ENCODE data around the gene SPINT3.

DNA sequence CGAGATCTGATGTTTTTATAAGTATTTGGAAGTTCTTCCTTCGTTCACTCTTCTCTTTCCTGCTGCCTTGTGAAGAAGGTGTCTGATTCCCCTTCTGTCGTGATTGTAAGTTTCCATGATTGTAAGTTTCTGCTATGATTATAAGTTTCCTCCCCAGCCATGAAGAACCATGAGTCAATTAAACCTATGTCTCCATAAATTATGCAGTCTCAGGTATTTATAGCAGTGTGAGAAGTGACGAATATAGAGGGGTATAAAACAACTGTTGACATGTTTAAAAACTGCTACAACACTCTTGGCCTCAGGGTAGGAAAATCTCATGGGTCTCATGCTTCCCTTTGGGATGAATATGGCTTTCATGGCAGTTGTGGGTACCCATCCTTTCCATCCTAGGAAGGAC is 51.7 kb downstream of the SPINT3 start:
- TF ChIP-seq, protein P1, sequence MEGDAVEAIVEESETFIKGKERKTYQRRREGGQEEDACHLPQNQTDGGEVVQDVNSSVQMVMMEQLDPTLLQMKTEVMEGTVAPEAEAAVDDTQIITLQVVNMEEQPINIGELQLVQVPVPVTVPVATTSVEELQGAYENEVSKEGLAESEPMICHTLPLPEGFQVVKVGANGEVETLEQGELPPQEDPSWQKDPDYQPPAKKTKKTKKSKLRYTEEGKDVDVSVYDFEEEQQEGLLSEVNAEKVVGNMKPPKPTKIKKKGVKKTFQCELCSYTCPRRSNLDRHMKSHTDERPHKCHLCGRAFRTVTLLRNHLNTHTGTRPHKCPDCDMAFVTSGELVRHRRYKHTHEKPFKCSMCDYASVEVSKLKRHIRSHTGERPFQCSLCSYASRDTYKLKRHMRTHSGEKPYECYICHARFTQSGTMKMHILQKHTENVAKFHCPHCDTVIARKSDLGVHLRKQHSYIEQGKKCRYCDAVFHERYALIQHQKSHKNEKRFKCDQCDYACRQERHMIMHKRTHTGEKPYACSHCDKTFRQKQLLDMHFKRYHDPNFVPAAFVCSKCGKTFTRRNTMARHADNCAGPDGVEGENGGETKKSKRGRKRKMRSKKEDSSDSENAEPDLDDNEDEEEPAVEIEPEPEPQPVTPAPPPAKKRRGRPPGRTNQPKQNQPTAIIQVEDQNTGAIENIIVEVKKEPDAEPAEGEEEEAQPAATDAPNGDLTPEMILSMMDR (IDR thresholded peaks at IDR 0.05), result no peak
- TF ChIP-seq, protein P2, sequence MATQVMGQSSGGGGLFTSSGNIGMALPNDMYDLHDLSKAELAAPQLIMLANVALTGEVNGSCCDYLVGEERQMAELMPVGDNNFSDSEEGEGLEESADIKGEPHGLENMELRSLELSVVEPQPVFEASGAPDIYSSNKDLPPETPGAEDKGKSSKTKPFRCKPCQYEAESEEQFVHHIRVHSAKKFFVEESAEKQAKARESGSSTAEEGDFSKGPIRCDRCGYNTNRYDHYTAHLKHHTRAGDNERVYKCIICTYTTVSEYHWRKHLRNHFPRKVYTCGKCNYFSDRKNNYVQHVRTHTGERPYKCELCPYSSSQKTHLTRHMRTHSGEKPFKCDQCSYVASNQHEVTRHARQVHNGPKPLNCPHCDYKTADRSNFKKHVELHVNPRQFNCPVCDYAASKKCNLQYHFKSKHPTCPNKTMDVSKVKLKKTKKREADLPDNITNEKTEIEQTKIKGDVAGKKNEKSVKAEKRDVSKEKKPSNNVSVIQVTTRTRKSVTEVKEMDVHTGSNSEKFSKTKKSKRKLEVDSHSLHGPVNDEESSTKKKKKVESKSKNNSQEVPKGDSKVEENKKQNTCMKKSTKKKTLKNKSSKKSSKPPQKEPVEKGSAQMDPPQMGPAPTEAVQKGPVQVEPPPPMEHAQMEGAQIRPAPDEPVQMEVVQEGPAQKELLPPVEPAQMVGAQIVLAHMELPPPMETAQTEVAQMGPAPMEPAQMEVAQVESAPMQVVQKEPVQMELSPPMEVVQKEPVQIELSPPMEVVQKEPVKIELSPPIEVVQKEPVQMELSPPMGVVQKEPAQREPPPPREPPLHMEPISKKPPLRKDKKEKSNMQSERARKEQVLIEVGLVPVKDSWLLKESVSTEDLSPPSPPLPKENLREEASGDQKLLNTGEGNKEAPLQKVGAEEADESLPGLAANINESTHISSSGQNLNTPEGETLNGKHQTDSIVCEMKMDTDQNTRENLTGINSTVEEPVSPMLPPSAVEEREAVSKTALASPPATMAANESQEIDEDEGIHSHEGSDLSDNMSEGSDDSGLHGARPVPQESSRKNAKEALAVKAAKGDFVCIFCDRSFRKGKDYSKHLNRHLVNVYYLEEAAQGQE (IDR thresholded peaks at IDR 0.05; ENCODE audit: insufficient read depth in 1 of 2, low read depth in 2 of 2, low read length in 1 of 2), result no peak
- no peak for TF ChIP-seq POLR2AphosphoS5 (IDR thresholded peaks at IDR 0.05; ENCODE audit: low read depth, low read length)
- no peak for TF ChIP-seq SIN3A (IDR thresholded peaks at IDR 0.05; ENCODE audit: borderline replicate concordance, insufficient read depth, low read depth, low read length)
